GM15510 (cell line): ENCODE results near the gene UHRF1.

Experiments used
- POLR2A ChIP-seq: IDR thresholded peaks from 3 replicates; pipeline ENCODE4 v1.6.1; 2011; ENCODE audit warnings: borderline replicate concordance; ENCODE audit not compliant: insufficient read length; ENCODE audit errors: extremely low read depth

Gene UHRF1

GRCh38 chr19:5000120-5000611, 90.9 kb downstream of the UHRF1 start:
- TF ChIP-seq POLR2A = no peak

- no peak for TF ChIP-seq POLR2A
Observed at GRCh38 chr19:5001615-5002014, 92.3 kb downstream of the UHRF1 start.

- TF ChIP-seq POLR2A = no peak
Observed at GRCh38 chr19:5002143-5002542, 92.8 kb downstream of the UHRF1 start.

GRCh38 chr19:5003781-5004180, 94.5 kb downstream of the UHRF1 start:
- TF ChIP-seq POLR2A = no peak

- TF ChIP-seq POLR2A = no peak
Observed at GRCh38 chr19:5005096-5005495, 95.8 kb downstream of the UHRF1 start.

GRCh38 chr19:5006201-5006600, 96.9 kb downstream of the UHRF1 start:
- no peak for TF ChIP-seq POLR2A

- TF ChIP-seq POLR2A = no peak
Observed at GRCh38 chr19:5006821-5007220, 97.5 kb downstream of the UHRF1 start.
